ENCODE results near the gene APP. TPM values are rescaled to one million over a fixed set of nuclear protein-coding genes. Genes with fewer than 3 reads are reported as not detected.

The APP gene
- total and polyA plus RNA-seq, 3 donors from 2014 or later, result 390 to 670 (median 409) TPM

GRCh38 chr21:25967901-25968438, 202.6 kb downstream of the APP start:
- intact Hi-C loops (cut with DNase I; ENCODE audit: low total_unique reads), result no loop called here
- 85 to 95% methylated on average over 4 of the region's 4 CpGs for WGBS, 2 donors
- H3K27me3 ChIP-seq, result no peaks in the 10 kb centered on the region
- H3K27ac ChIP-seq, result peak overlapping the region in 1 of 2 donors; percentile 55
- no peaks in the 10 kb centered on the region for H3K36me3 ChIP-seq (ENCODE audit: low read depth, missing control alignments)
- no peak for TF ChIP-seq POLR2A (IDR thresholded peaks at IDR 0.05)
- no peak for TF ChIP-seq CTCF (IDR thresholded peaks at IDR 0.05)
- no peaks in the 10 kb centered on the region for H3K4me1 ChIP-seq
- no peak for DNase-seq
- no peak overlapping the region for H3K4me3 ChIP-seq
- H3K9me3 ChIP-seq, result no peaks in the 10 kb centered on the region

DNA sequence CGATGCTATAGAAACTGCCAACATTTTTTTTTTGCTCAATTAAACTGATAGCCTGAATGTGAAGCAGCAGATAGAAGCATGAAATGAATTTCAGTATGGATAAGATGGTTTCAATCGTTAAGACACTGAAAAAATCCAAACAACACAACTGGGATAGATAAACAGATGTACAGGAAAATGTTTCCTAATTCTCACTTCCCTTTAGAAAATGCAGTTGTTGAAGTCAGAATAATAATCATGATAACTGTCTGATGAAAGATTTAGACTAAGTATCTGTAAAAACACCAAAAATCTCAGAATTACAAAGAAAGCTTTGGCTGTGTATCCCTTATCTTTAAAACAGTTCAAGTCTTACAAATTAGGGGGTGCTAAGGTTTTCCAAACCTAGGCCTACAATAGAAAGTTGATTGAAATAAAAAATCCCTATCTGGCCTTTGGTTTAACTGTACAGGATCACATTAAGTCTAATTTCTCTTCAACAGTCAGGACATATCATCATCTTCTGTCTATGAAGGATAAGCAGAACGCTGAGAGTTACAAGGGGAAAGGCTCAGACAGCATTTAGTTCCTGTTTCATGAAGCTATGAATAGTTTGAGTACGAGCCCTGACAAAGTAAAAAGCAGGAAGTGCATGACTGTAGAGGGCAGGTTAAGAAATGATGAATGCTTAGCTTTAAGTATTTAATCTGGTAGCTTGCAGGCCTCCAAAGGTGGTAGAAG, 203.2 kb downstream of the APP start:
- no peaks in the 10 kb centered on the region for H3K36me3 ChIP-seq (ENCODE audit: low read depth, missing control alignments)
- intact Hi-C loops (cut with DNase I; ENCODE audit: low total_unique reads), result no loop called here
- no peaks in the 10 kb centered on the region for H3K4me1 ChIP-seq
- no peak for DNase-seq
- H3K9me3 ChIP-seq, result no peaks in the 10 kb centered on the region
- no peak overlapping the region for H3K4me3 ChIP-seq
- no peak for TF ChIP-seq CTCF (IDR thresholded peaks at IDR 0.05)
- 59 to 72% methylated on average over 4 of the region's 4 CpGs for WGBS, 2 donors
- H3K27me3 ChIP-seq, result no peaks in the 10 kb centered on the region
- peak overlapping the region in 1 of 2 donors; percentile 55 for H3K27ac ChIP-seq

DNA sequence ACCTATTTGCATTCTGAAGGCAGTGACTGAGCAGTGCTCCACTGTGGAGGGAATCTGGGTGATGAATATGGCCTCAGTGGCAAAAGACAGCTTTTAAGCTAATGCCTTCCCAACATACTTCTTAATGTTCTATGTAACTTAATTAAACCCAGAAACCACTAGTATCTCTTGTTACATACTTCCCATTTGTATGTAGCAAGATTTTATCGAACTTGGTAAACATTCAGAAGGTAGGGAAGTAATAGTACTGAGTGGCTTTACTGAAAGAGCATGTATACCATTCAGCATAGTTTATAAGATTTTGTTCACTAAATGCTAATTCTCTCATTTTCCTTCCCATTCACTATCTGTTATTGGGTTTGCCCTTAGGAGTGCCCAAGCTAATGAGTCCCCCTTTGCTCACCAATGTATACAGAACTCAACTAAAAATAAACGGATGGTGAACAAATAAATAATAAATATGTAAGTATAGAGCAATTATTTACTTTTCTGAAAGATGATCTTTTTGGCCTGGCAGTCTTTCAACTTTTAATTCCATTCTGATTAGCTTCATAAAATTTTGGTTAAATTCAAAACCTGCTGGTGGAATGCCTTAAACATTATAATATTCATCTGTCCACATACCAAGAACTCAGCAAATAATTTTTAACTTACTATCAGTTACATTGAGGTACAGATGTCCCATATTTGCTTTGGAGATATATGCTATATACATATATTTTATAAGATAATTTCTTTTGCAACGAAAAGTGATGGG, 204.4 kb downstream of the APP start:
- no peaks in the 10 kb centered on the region for H3K4me1 ChIP-seq
- 76 to 90% methylated on average over 3 of the region's 3 CpGs for WGBS, 2 donors
- intact Hi-C loops (cut with DNase I; ENCODE audit: low total_unique reads), result no loop called here
- no peaks in the 10 kb centered on the region for H3K27me3 ChIP-seq
- no peaks in the 10 kb centered on the region for H3K9me3 ChIP-seq
- no peak for TF ChIP-seq POLR2A (IDR thresholded peaks at IDR 0.05)
- no peak for TF ChIP-seq CTCF (IDR thresholded peaks at IDR 0.05)
- no peak overlapping the region for H3K27ac ChIP-seq
- H3K36me3 ChIP-seq (ENCODE audit: low read depth, missing control alignments), result no peaks in the 10 kb centered on the region
- no peak overlapping the region for H3K4me3 ChIP-seq
- no peak for DNase-seq

- no peak for TF ChIP-seq POLR2A (IDR thresholded peaks at IDR 0.05)
- 92 to 95% methylated on average over 5 of the region's 5 CpGs for WGBS, 2 donors
- Histone ChIP-seq H3K4me3 (no peak overlapping the region), H3K9me3 (no peaks in the 10 kb centered on the region), H3K27me3 (no peaks in the 10 kb centered on the region), H3K4me1 (no peaks in the 10 kb centered on the region), H3K36me3 (ENCODE audit: low read depth, missing control alignments) (no peaks in the 10 kb centered on the region), H3K27ac (no peak overlapping the region)
- intact Hi-C loops (cut with DNase I; ENCODE audit: low total_unique reads), result no loop called here
- DNase-seq, result no peak
Observed at GRCh38 chr21:25964926-25965325, 205.6 kb downstream of the APP start.

DNA sequence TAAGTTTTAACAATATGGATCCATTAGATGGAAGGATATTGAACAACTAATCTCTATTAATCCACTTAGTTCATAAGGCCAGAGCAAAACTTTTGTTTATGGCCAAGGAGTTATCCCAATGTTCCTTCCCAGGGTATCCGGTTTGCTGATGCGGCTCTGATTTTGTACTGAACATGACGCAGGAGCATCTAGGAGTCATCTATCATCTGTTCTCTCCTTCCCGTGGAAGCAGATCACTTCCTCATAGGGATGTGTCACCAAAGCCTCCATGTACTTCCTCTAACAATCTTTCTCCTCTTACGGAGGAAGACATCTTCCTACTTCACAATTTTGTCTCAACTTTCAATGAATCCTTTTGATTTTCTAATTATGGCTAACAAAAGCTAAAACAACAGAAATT, 206.6 kb downstream of the APP start:
- H3K27ac ChIP-seq, result no peak overlapping the region

More for the DNA sequence above, 206.6 kb downstream of the APP start:
- 85 to 87% methylated on average over 5 of the region's 5 CpGs for WGBS, 2 donors
- no peaks in the 10 kb centered on the region for H3K9me3 ChIP-seq
- no peak for TF ChIP-seq POLR2A (IDR thresholded peaks at IDR 0.05)
- TF ChIP-seq CTCF (IDR thresholded peaks at IDR 0.05), result no peak
- H3K4me1 ChIP-seq, result no peaks in the 10 kb centered on the region
- H3K36me3 ChIP-seq (ENCODE audit: low read depth, missing control alignments), result no peaks in the 10 kb centered on the region
- no peak for DNase-seq
- intact Hi-C loops (cut with DNase I; ENCODE audit: low total_unique reads), result no loop called here
- H3K27me3 ChIP-seq, result no peaks in the 10 kb centered on the region
- no peak overlapping the region for H3K4me3 ChIP-seq
